HepG2 (cell line): ENCODE results near the gene SNRNP200.

Experiments used
- CTCF ChIP-seq: sonication (generic); formaldehyde crosslinking; IDR thresholded peaks from 2 replicates; pipeline ENCODE4 v1.5.0; 2020; ENCODE audit warnings: mild to moderate bottlenecking, missing genetic modification reagents, moderate library complexity
- EZH2 ChIP-seq: conservative IDR thresholded peaks from 2 replicates; pipeline ENCODE4 v1.6.1; 2012; ENCODE audit warnings: mild to moderate bottlenecking, low read depth, low read length, moderate library complexity
- JUNB ChIP-seq: sonication (generic); formaldehyde crosslinking; IDR thresholded peaks from 2 replicates; pipeline ENCODE4 v1.8.0; 2022; ENCODE audit warnings: missing genetic modification reagents, mild to moderate bottlenecking, borderline replicate concordance
- YEATS2 ChIP-seq: sonication (generic); formaldehyde crosslinking; IDR thresholded peaks from 2 replicates; pipeline ENCODE4 v1.4.0; 2020; ENCODE audit warnings: missing genetic modification reagents, borderline replicate concordance
- ZNF747 ChIP-seq: sonication (generic); formaldehyde crosslinking; IDR thresholded peaks from 2 replicates; pipeline ENCODE4 v1.8.1; 2023; ENCODE audit warnings: missing genetic modification reagents, mild to moderate bottlenecking, borderline replicate concordance

- no peak for TF ChIP-seq ZNF747 (CRISPR knock-in tag)
- TF ChIP-seq YEATS2 (CRISPR knock-in tag), result no peak
- TF ChIP-seq EZH2, result no peak
- no peak for TF ChIP-seq CTCF (CRISPR knock-in tag)
- TF ChIP-seq JUNB (CRISPR knock-in tag), result no peak
Measured at GRCh38 chr2:96316999-96317398, 11.7 kb upstream of the SNRNP200 start.
